Neural progenitor cell (in vitro differentiated cells): Measurements from ENCODE around the gene ADORA2A.

Experiments
- CTCF ChIP-seq: fragments of 200-600 bp; sonication (generic); IDR thresholded peaks from 2 replicates; pipeline ENCODE4 v1.5.1; 2017; ENCODE audit warnings: antibody characterized with exemption, mild to moderate bottlenecking
- EZH2 ChIP-seq: fragments of 200-600 bp; sonication (generic); IDR thresholded peaks from 2 replicates; pipeline ENCODE4 v1.6.1; 2017; ENCODE audit warnings: antibody characterized with exemption, mild to moderate bottlenecking, moderate library complexity

DNA sequence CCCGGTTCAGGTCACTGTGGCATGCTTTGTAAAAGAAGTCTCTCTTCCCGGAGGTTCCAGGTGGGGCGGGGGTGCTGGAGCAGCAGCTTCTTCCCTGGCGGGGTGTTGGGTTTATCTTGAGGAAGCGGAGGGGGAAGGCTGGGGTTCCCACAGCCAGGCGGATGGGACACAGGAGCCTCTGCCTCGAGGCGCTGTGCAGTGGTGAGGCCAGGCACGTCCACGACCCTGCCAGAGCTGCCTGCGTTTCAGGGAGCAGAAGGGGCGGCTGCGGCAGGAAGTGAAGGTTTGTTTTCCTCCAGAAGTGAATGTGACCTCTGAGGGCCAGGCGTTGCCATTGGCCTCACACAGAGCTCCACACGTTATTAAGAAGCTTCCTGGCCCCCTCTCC lies 20.1 kb upstream of the ADORA2A start:
- no peak for TF ChIP-seq CTCF
- no peak for TF ChIP-seq EZH2
